Cortex of kidney (tissue), 1 donor: ENCODE results near the gene STMP1.

Source experiments
- DNase-seq: peaks from one replicate; lab custom pipeline; 2025; lab: John Stamatoyannopoulos, UW

STMP1 gene

GRCh38 chr7:135697276-135698049, 35.1 kb downstream of the STMP1 start:
- no peak for DNase-seq

GRCh38 chr7:135704074-135704473, 41.8 kb downstream of the STMP1 start:
- DNase-seq, result no peak

- no peak for DNase-seq
Measured at GRCh38 chr7:135704698-135705097, 42.4 kb downstream of the STMP1 start.

GRCh38 chr7:135706038-135706742, 43.9 kb downstream of the STMP1 start:
- DNase-seq, result no peak

GRCh38 chr7:135706858-135707569, 44.7 kb downstream of the STMP1 start:
- DNase-seq, result no peak

- DNase-seq, result no peak
Measured at GRCh38 chr7:135707570-135707966, 45.3 kb downstream of the STMP1 start.

GRCh38 chr7:135708041-135708440, 45.7 kb downstream of the STMP1 start:
- no peak for DNase-seq

- DNase-seq, result no peak
Measured at GRCh38 chr7:135709508-135709907, 47.2 kb downstream of the STMP1 start.

GRCh38 chr7:135710417-135711138, 48.3 kb downstream of the STMP1 start:
- no peak for DNase-seq

GRCh38 chr7:135711139-135711469, 48.8 kb downstream of the STMP1 start:
- no peak for DNase-seq

GRCh38 chr7:135712182-135712782, 50.0 kb downstream of the STMP1 start:
- DNase-seq, result no peak

- DNase-seq, result no peak
Measured at GRCh38 chr7:135712796-135713195, 50.5 kb downstream of the STMP1 start.

GRCh38 chr7:135713836-135714470, 51.6 kb downstream of the STMP1 start:
- DNase-seq, result no peak

GRCh38 chr7:135714534-135715009, 52.3 kb downstream of the STMP1 start:
- DNase-seq, result no peak

GRCh38 chr7:135715055-135715522, 52.8 kb downstream of the STMP1 start:
- no peak for DNase-seq

- no peak for DNase-seq
Measured at GRCh38 chr7:135715673-135716072, 53.4 kb downstream of the STMP1 start.

GRCh38 chr7:135716677-135717238, 54.4 kb downstream of the STMP1 start:
- DNase-seq, result no peak

GRCh38 chr7:135717693-135718092, 55.4 kb downstream of the STMP1 start:
- no peak for DNase-seq

- DNase-seq, result no peak
Measured at GRCh38 chr7:135718219-135718618, 55.9 kb downstream of the STMP1 start.

GRCh38 chr7:135718794-135719437, 56.6 kb downstream of the STMP1 start:
- no peak for DNase-seq
